Chondrocyte (in vitro differentiated cells): ENCODE results near the gene NHSL2. TPM values are rescaled to one million over a fixed set of nuclear protein-coding genes. Genes with fewer than 3 reads are reported as not detected.

Source experiments
- DNase-seq: peaks from one replicate; pipeline ENCODE4 v3.0.0; 2021; ENCODE audit warnings: mixed read lengths, low spot score
- H3K27ac Mint-ChIP-seq: one replicate; pipeline ENCODE4 v1.8.0; 2021; ENCODE audit warnings: mild to moderate bottlenecking, moderate library complexity, mixed read lengths; ENCODE audit not compliant: unreplicated experiment
- H3K27me3 Mint-ChIP-seq: 2 replicates; pipeline ENCODE4 v1.8.0; 2021; ENCODE audit warnings: low read depth, mixed read lengths
- H3K36me3 Mint-ChIP-seq: 2 replicates; pipeline ENCODE4 v1.8.0; 2021; ENCODE audit warnings: low read depth, mixed read lengths
- H3K4me1 Mint-ChIP-seq: 2 replicates; pipeline ENCODE4 v1.8.0; 2021; ENCODE audit warnings: low read depth, mild to moderate bottlenecking, mixed read lengths
- H3K4me3 Mint-ChIP-seq: one replicate; pipeline ENCODE4 v1.8.0; 2021; ENCODE audit warnings: mild to moderate bottlenecking, moderate library complexity, mixed read lengths; ENCODE audit not compliant: unreplicated experiment
- H3K9me3 Mint-ChIP-seq: 2 replicates; pipeline ENCODE4 v1.8.0; 2021; ENCODE audit warnings: low read depth, mixed read lengths
- CTCF ChIP-seq: fragments of 200-600 bp; sonication (generic); IDR thresholded peaks from 2 replicates; pipeline ENCODE4 v1.5.0; 2021; ENCODE audit warnings: antibody characterized with exemption, mild to moderate bottlenecking, moderate library complexity
- total RNA-seq: library from RNA; stranded (reverse); gene quantifications from 3 replicates; pipeline ENCODE4 v1.2.1, GENCODE V29; 2021

The NHSL2 gene
- total RNA-seq, 1 donor from 2014 or later: 2.1 TPM

GRCh38 chrX:71993371-71993770, 82.7 kb downstream of the NHSL2 start:
- no peak for TF ChIP-seq CTCF
- DNase-seq: no peak
- H3K27ac Mint-ChIP-seq: no peak overlapping the region
- no peaks in the 10 kb centered on the region for H3K27me3 Mint-ChIP-seq
- no peak overlapping the region for H3K4me3 Mint-ChIP-seq
- peaks cover 2% of the 10 kb centered on the region for H3K9me3 Mint-ChIP-seq
- no peaks in the 10 kb centered on the region for H3K36me3 Mint-ChIP-seq
- peaks cover 24% of the 10 kb centered on the region for H3K4me1 Mint-ChIP-seq

GRCh38 chrX:71994601-71995000, 84.0 kb downstream of the NHSL2 start:
- Mint-ChIP-seq H3K9me3 (peaks cover 2% of the 10 kb centered on the region), H3K4me1 (peaks cover 23% of the 10 kb centered on the region), H3K27ac (no peak overlapping the region), H3K27me3 (no peaks in the 10 kb centered on the region), H3K36me3 (no peaks in the 10 kb centered on the region), H3K4me3 (no peak overlapping the region)
- no peak for DNase-seq
- no peak for TF ChIP-seq CTCF

- Mint-ChIP-seq H3K9me3 (no peaks in the 10 kb centered on the region), H3K4me3 (no peak overlapping the region), H3K4me1 (peaks cover 17% of the 10 kb centered on the region)
These were observed 84.5 kb downstream of the NHSL2 start for GRCh38 chrX:71995122-71995521.

GRCh38 chrX:71996136-71996535, 85.5 kb downstream of the NHSL2 start:
- H3K4me3 Mint-ChIP-seq: no peak overlapping the region
- no peaks in the 10 kb centered on the region for H3K9me3 Mint-ChIP-seq
- H3K27me3 Mint-ChIP-seq: no peaks in the 10 kb centered on the region
- DNase-seq: no peak
- TF ChIP-seq CTCF: no peak
- H3K27ac Mint-ChIP-seq: no peak overlapping the region
- H3K4me1 Mint-ChIP-seq: peaks cover 13% of the 10 kb centered on the region
- no peaks in the 10 kb centered on the region for H3K36me3 Mint-ChIP-seq

More at GRCh38 chrX:71995122-71995521, 84.5 kb downstream of the NHSL2 start:
- Mint-ChIP-seq H3K27me3 (no peaks in the 10 kb centered on the region), H3K27ac (no peak overlapping the region), H3K36me3 (no peaks in the 10 kb centered on the region)
- no peak for DNase-seq
- TF ChIP-seq CTCF: no peak

- Mint-ChIP-seq H3K27me3 (no peaks in the 10 kb centered on the region), H3K4me1 (peaks cover 18% of the 10 kb centered on the region), H3K9me3 (no peaks in the 10 kb centered on the region), H3K4me3 (no peak overlapping the region), H3K27ac (no peak overlapping the region), H3K36me3 (no peaks in the 10 kb centered on the region)
- no peak for DNase-seq
- TF ChIP-seq CTCF: no peak
These were observed 86.2 kb downstream of the NHSL2 start for GRCh38 chrX:71996826-71997225.
